HL-60 (cell line): ENCODE data around the gene CBX5.
"Not testable (repeated sequence)": the region's sequence is repeated elsewhere in the genome, so short reads cannot be mapped to it uniquely, and the experiment has no call there.

Experiments used
- CTCF ChIP-seq: IDR thresholded peaks from one replicate; pipeline ENCODE4 v1.5.1; 2011; ENCODE audit warnings: low read length, control low read depth, inconsistent platforms; ENCODE audit not compliant: insufficient read depth
- GABPA ChIP-seq: IDR thresholded peaks from 2 replicates; pipeline ENCODE4 v1.6.1; 2012; ENCODE audit warnings: low read depth
- POLR2AphosphoS5 ChIP-seq: IDR thresholded peaks from 2 replicates; pipeline ENCODE4 v1.6.1; 2012; ENCODE audit warnings: low read depth
- REST ChIP-seq: IDR thresholded peaks from 2 replicates; pipeline ENCODE4 v1.6.1; 2012; ENCODE audit warnings: low read depth; ENCODE audit not compliant: insufficient replicate concordance
- SPI1 ChIP-seq: IDR thresholded peaks from 2 replicates; pipeline ENCODE4 v1.6.1; 2012; ENCODE audit warnings: low read depth, mild to moderate bottlenecking, borderline replicate concordance

DNA sequence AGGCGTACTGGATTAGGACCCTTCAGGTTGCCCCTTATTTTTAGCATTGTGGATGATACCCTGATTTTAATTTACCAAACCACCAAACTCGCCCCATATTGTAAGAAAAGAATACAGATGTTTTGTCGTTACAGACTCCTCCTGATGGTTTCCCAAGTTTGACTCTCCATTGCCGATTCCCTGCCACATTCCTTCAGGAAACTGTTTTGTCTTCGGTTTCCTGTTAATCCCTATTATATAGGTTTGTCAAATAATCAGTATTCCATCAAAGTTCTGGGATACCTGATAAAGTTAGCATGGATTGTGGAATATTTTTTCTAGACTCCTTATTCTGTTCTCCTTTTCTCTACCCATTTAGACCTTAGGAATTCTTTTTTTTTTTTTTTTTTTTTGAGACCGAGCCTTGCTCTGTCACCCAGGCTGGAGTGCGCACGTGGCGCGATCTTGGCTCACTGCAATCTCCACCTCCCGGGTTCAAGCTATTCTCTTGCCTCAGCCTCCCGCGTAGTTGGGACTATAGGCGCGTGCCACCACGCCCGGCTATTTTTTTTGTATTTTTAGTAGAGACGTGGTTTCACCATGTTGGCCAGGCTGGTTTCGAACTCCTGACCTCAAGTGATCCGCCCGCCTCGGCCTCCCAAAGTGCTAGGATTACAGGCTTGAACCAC lies 45.7 kb upstream of the CBX5 start:
- TF ChIP-seq CTCF, POLR2AphosphoS5, GABPA, REST, SPI1: not testable (repeated sequence)
